Stimulated activated CD4-positive, alpha-beta T cell treated with anti-CD3 and anti-CD28 coated beads, Interleukin-15, amount 100 ng/mL, for 24 hours (primary cell): ENCODE results near the gene KDM3A.

ENCODE experiments used
- DNase-seq: peaks from one replicate; pipeline ENCODE4 v3.0.0-alpha.2; 2020

Gene KDM3A

GRCh38 chr2:86520153-86520552, 79.0 kb downstream of the KDM3A start:
- DNase-seq: no peak

- DNase-seq: no peak
Measured at GRCh38 chr2:86521922-86522321, 80.8 kb downstream of the KDM3A start.

GRCh38 chr2:86522711-86523110, 81.5 kb downstream of the KDM3A start:
- no peak for DNase-seq

GRCh38 chr2:86523491-86523890, 82.3 kb downstream of the KDM3A start:
- DNase-seq: no peak

- DNase-seq: no peak
Measured at GRCh38 chr2:86525421-86526340, 84.5 kb downstream of the KDM3A start.

- no peak for DNase-seq
Measured at GRCh38 chr2:86533589-86533988, 92.4 kb downstream of the KDM3A start.

GRCh38 chr2:86541334-86541733, 100.2 kb downstream of the KDM3A start:
- no peak for DNase-seq
